GM21526 (cell line): ENCODE results near the gene DTX4.
"Not testable (repeated sequence)": the region's sequence is repeated elsewhere in the genome, so short reads cannot be mapped to it uniquely, and the experiment has no call there.

ENCODE experiments used
- ATAC-seq: cut with Tn5 transposase; IDR thresholded peaks from one replicate; pipeline ENCODE4 v1.9.1; 2021; ENCODE audit warnings: moderate library complexity; ENCODE audit not compliant: unreplicated experiment, low FRiP score

DTX4 gene

DNA sequence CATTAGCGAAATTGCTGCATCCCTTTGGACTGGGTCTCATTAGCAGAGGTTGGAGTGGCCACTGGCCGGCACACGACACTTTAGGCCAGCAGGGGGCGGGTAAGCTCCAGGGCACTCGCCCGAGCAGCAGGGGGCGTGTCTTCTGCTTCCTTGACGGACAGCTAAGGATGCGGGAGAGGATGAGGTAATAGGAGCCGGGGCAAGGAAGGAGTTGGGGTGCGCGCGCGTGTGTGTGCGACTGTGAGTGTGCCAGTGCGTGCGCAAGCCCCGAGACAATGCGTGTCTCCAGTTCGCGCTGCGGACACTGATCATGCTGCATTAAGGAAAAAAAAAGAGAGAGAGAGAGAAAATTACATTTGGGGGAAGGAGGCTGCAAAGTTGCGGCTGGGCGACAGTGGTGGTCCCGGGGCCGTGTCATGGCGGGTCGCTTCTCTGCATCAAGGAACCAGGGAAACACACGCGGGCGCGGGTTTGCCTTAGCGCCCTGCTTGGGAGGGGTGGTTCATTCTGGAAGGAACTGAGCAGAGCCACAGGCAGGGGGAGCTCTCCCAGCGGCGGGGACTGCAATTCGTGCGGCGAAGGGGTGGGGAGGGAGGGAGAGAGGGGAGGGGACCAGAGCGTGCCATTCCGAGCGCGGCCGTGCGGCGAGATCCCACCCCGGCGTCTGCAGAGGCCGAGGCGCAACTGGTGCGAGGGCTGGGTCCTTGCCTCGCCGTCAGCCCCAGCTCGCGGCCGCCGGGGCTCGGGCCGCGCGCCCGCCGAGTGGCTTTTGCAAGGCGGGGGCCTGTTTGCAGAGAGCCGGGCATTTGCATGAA lies at the start of gene DTX4:
DTX4 (plus strand) TSS at position 625 of the 815 bp plus-strand sequence. CDS start 464 bp downstream, outside the sequence.
- peak; percentile 66 for ATAC-seq

GRCh38 chr11:59135648-59136461 lies 36.1 kb upstream of the DTX4 start:
- ATAC-seq, result peak; percentile 91

DNA sequence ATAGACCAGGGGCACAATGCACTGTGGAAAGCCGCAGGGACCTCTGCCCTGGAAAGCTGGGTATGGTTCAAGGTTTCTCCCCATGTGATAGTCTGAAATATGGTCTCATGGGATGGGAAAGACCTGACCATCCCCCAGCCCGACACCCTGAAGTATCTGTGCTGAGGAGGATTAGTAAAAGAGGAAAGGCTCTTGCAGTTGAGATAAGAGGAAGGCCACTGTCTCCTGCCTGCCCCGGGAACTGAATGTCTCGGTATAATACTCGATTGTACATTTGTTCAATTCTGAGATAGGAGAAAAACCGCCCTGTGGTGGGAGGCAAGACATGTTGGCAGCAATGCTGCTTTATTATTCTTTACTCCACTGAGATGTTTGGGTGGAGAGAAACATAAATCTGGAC lies 35.4 kb upstream of the DTX4 start:
- ATAC-seq, result not testable (repeated sequence)

DNA sequence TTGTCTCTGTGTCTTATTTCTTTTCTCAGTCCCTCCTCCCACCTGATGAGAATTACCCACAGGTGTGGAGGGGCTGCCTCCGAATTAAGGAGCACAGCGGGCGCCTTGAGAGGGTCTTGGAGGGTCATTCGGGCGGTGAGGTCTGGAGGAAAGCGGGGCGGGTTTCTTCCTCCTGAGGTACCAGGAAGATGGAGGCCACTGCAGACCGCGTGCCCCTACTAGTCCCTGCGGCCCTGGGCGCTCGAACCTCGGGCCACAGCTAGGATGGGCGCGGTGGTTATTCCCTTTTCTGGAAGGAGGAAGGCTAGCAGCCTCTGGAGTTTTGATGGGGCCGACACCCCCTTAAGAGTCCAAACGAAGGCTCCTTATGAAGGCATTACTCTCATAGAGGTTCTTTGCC lies 34.7 kb upstream of the DTX4 start:
- ATAC-seq, result no peak

GRCh38 chr11:59138643-59139042 lies 33.3 kb upstream of the DTX4 start:
- no peak for ATAC-seq

GRCh38 chr11:59141191-59141590 lies 30.7 kb upstream of the DTX4 start:
- ATAC-seq, result no peak

DNA sequence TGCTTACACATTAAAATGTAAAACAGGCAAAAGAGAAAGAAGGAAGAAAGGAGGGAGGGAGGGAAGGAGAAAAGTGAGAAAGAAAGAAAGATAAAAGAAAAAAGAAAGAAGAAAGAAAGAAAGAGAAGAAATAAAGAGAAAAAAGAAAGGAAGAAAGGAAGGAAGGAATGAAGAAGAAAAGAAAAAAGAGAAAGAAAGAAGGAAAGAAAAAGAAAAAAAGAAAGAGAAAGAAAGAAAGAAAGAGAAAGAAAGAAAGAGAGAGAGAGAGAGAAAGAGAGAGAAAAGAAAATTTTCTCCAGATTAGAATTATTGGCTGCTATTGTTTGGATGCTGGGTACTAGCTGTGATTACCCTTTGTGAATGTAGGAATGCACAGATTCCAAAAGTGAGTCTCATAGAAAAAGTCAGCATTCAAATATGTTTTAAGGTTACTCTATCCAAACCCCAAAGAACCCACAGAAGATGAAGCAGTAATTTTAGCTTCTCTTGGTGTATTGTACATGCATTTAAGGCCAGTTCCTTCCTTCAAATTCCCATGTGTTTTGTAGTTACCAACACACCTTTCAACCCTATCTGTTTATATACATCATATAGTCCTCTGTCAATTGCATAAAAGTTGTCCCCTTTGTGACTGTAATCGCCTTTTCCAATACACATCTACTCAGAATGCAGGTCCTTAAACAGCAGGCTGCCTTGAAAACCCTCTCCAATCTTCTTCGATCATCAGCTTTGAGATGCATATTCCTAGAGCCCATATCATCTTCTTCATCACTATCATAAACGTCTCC lies 30.1 kb upstream of the DTX4 start:
- peak; percentile 1 for ATAC-seq

DNA sequence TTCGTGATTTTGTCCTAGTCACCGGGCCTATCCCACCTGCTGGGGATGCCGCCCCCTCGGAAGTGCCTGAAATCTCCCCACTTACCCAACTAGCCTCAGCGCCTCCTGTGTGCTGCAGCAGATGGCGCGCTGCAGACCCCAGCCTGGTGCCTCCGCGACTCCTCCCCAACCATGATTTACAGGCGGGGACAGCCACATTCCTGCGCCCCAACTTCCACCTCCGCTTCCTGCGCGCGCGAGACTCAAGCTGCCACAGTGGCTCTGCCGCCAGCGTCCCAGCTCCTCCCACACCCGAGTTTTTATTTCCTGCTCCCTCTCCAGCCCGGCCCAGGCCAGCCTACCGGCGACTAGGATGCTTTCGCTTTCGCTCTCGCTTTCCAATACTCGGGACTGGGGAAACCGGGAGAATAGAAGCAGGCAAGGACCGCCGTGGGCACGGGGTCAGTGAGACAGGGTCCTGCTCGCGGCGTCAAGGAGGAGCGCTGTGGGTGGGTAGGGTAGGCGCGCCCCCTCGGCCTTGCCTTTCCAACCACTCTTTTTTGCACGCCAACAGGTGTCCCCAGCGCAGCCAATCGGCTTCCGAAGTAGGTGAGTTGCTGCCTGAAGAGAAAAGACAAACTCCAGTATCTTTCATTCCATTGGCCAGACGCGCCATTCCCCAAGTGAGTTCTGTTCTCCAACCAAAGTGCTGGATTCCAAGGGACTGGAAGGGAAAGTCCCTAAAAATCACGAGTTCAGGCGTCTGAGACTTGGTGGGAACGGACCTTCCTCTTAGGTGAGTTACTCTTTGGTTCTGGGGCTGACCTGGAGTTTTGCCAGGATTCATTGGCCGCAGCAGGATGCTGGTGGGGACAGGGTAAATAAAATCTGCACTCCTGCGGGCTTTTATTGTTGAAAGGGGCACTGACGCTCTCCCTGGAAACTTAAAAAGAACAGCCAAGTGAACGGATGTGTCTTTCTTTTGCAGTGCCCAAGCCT lies 29.1 kb upstream of the DTX4 start, which contains the start of gene FAM111A:
FAM111A (plus strand) TSS at position 327 of the 978 bp plus-strand sequence. CDS start 6,017 bp downstream, outside the sequence.
- peak; percentile 70 for ATAC-seq

GRCh38 chr11:59144096-59144495 lies 27.8 kb upstream of the DTX4 start:
- no peak for ATAC-seq

DNA sequence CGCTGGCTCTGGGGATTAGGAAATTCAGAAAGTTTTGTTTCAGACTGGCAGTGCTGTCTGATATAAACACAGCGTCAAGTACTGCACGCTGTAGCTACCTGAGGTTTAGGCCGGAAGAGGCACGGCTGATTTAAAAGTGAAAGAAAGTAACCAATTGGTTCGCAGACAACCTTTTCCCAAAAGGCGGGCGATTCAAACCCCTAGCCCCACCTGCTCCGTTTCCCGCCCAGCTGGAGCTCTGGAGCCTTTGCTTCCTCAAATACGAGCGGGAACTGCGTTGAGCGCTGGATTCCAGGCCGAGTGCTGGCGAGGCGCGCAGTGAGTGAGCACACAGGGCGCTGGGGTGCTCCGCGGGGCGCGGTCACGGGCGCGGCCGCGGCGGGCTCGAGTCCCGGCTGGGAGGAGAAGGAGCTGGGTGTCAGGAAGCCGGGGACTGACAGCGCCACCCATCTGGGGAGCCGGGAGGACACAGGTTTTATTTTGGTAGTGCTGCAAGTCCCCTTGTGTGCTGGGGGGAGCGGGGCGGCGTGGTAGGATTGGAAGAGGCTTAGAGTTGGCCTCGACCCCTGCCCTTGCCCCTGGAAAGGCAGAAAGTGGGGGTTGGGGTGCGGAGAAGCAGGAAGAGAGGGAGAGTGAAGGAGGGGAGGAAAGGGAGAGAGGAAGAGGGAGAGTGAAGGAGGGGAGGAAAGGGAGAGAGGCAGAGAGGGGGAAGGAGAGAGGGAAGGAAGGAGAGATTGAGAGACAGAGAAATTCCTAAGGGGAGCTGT lies 27.2 kb upstream of the DTX4 start:
- peak; percentile 61 for ATAC-seq

- ATAC-seq, result no peak
These were observed 26.4 kb upstream of the DTX4 start for GRCh38 chr11:59145534-59145933.

- peak; percentile 61 for ATAC-seq
These were observed 20.2 kb upstream of the DTX4 start for GRCh38 chr11:59151761-59152160.

- ATAC-seq, result peak; percentile 74
These were observed 19.5 kb upstream of the DTX4 start for GRCh38 chr11:59152312-59152951.

DNA sequence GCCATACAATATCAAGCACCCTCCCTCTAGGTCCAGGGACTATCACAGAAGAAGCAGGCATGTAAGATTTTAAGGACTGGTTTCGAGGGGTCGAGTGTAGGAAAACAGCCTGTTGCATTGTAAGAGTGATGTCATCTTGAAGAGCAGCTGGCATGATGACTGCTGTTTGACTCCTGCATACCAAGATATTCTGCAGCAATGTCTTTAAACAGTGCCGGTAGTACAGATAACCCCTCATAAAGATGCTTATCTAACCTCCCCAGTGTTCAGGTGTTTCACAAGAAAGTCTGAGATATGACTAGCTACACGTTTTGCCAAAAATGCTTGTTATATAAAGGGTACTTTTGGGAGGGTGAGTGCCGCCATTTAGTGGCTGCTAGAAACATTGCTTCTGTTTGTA lies 17.3 kb upstream of the DTX4 start:
- ATAC-seq, result no peak

GRCh38 chr11:59157433-59157832 lies 14.5 kb upstream of the DTX4 start:
- no peak for ATAC-seq

DNA sequence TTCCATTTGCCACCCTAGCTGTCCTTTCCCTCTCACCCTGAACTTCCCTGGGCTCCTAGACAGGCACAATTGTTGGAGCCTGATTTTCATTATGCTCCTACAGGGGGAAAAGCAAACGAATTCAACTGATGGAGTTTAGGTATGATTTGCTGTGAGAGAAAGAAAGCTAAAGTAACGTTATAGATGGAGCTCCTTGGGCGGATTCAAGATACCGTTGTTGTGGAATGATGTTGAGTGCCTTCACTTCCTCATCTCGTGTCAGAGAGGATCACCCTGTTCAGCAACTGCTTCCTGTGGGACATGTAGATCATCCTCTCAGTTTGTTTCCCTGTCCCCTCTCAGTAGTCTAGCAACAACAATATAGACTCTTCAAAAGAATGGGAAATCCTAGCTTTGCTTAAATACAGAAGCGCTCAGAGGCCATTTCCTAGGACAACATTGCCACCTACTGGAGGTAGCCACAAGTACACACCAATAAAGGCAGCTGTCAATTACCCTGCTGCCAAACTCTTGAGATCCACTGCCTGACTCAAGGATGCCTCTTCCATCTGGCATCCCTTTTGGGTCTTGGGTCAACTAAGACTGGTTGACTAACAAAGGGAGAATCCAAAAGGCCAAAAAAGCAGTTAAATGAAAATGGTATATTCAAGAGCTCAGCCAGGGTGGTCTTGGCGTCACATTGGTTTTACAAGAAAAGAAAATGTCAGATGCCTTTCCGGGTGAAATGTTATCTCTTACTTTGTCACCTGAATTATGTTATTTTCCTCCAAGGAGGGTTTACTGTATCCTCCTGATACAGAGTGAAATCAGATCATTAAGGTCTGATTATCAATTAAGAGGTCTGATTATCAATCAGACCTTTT lies 13.5 kb upstream of the DTX4 start:
- peak; percentile 86 for ATAC-seq

- no peak for ATAC-seq
These were observed 7.9 kb upstream of the DTX4 start for GRCh38 chr11:59164028-59164427.
